Mesenchymal stem cell (in vitro differentiated cells and primary cell): ENCODE measurements around the gene GRIK2.

Experiments
- DNase-seq: peaks from one replicate; pipeline ENCODE4 v3.0.0-alpha.2; 2013
- H2AFZ ChIP-seq: one replicate; pipeline ENCODE4 v1.6.1; 2013; ENCODE audit warnings: low read depth, mild to moderate bottlenecking, control low read depth, inconsistent platforms, low read length, moderate library complexity
- H2AK5ac ChIP-seq: 2 replicates; pipeline ENCODE4 v1.6.1; 2013; ENCODE audit warnings: low read length, moderate library complexity, mild to moderate bottlenecking, inconsistent platforms; ENCODE audit not compliant: severe bottlenecking
- H2BK120ac ChIP-seq: one replicate; pipeline ENCODE4 v1.6.1; 2013; ENCODE audit warnings: low read depth, mild to moderate bottlenecking, inconsistent platforms, low read length, moderate library complexity
- H2BK12ac ChIP-seq, 2 experiments: one replicate each; pipeline ENCODE4 v1.6.1; 2013; ENCODE audit warnings: inconsistent platforms in 2 of 2, low read length in 2 of 2, mild to moderate bottlenecking in 2 of 2, moderate library complexity in 2 of 2, control low read depth in 1 of 2
- H2BK15ac ChIP-seq: one replicate; pipeline ENCODE4 v1.6.1; 2013; ENCODE audit warnings: mild to moderate bottlenecking, low read depth, inconsistent platforms; ENCODE audit not compliant: poor library complexity, severe bottlenecking
- H2BK5ac ChIP-seq: 2 replicates; pipeline ENCODE4 v1.6.1; 2013; ENCODE audit warnings: low read depth, mild to moderate bottlenecking, low read length, control low read depth, inconsistent platforms; ENCODE audit not compliant: poor library complexity, severe bottlenecking
- H3K14ac ChIP-seq, 2 experiments: one replicate each; pipeline ENCODE4 v1.6.1; 2013; ENCODE audit warnings: inconsistent platforms in 2 of 2, low read length in 2 of 2, control low read depth in 1 of 2, mild to moderate bottlenecking in 1 of 2, moderate library complexity in 1 of 2
- H3K18ac ChIP-seq, 2 experiments: one replicate each; pipeline ENCODE4 v1.6.1; 2013; ENCODE audit warnings: inconsistent platforms in 2 of 2, low read length in 2 of 2, control low read depth in 1 of 2, low read depth in 1 of 2, mild to moderate bottlenecking in 1 of 2
- H3K23ac ChIP-seq, 2 experiments: one replicate each; pipeline ENCODE4 v1.6.1; 2013; ENCODE audit warnings: inconsistent platforms in 2 of 2, low read length in 2 of 2, mild to moderate bottlenecking in 2 of 2, moderate library complexity in 2 of 2, control low read depth in 1 of 2
- H3K27ac ChIP-seq: 2 replicates; pipeline ENCODE4 v1.5.1; 2013; ENCODE audit warnings: mild to moderate bottlenecking, moderate library complexity, low read length, control low read depth, inconsistent platforms; ENCODE audit not compliant: poor library complexity, severe bottlenecking
- H3K27me3 ChIP-seq, 2 experiments: 2 replicates each; pipeline versions ENCODE4 v1.6.1 to v1.7.0; 2013; ENCODE audit warnings: low read length in 2 of 2, mild to moderate bottlenecking in 2 of 2, moderate library complexity in 2 of 2, control low read depth in 1 of 2, inconsistent platforms in 1 of 2; ENCODE audit not compliant: control insufficient read depth in 1 of 2, insufficient read depth in 1 of 2
- H3K36me3 ChIP-seq, 2 experiments: 2 replicates each; pipeline versions ENCODE4 v1.6.1 to v1.7.0; 2013; ENCODE audit warnings: low read length in 2 of 2, control low read depth in 1 of 2, inconsistent platforms in 1 of 2, low read depth in 1 of 2, mild to moderate bottlenecking in 1 of 2; ENCODE audit not compliant: insufficient read depth in 2 of 2, control insufficient read depth in 1 of 2
- H3K4ac ChIP-seq, 2 experiments: one replicate each; pipeline ENCODE4 v1.6.1; 2013; ENCODE audit warnings: inconsistent platforms in 2 of 2, low read length in 2 of 2, mild to moderate bottlenecking in 2 of 2, moderate library complexity in 2 of 2, control low read depth in 1 of 2, low read depth in 1 of 2
- H3K4me1 ChIP-seq: 2 replicates; pipeline ENCODE4 v1.6.1; 2013; ENCODE audit warnings: low read depth, low read length, control low read depth; ENCODE audit not compliant: control insufficient read depth, insufficient read depth
- H3K4me2 ChIP-seq: 2 replicates; pipeline ENCODE4 v1.6.1; 2013; ENCODE audit warnings: low read length, mild to moderate bottlenecking, inconsistent platforms; ENCODE audit not compliant: poor library complexity, severe bottlenecking
- H3K4me3 ChIP-seq, 2 experiments: 2 replicates each; pipeline versions ENCODE4 v1.5.1 to v1.7.0; 2013; ENCODE audit warnings: low read length in 2 of 2, mild to moderate bottlenecking in 2 of 2, control low read depth in 1 of 2, low read depth in 1 of 2; ENCODE audit not compliant: insufficient read depth in 1 of 2
- H3K79me1 ChIP-seq: replicated peaks from 2 replicates; pipeline ENCODE4 v1.6.1; 2013; ENCODE audit warnings: mild to moderate bottlenecking, control low read depth, low read length, inconsistent platforms; ENCODE audit not compliant: poor library complexity, severe bottlenecking
- H3K9ac ChIP-seq: 2 replicates; pipeline ENCODE4 v1.7.0; 2013; ENCODE audit warnings: mild to moderate bottlenecking, low read length, moderate library complexity
- H3K9me3 ChIP-seq: 2 replicates; pipeline ENCODE4 v1.7.0; 2013; ENCODE audit warnings: mild to moderate bottlenecking, low read length; ENCODE audit not compliant: control insufficient read depth
- H4K8ac ChIP-seq: one replicate; pipeline ENCODE4 v1.6.1; 2013; ENCODE audit warnings: inconsistent platforms, mild to moderate bottlenecking, low read length, moderate library complexity
- H4K91ac ChIP-seq: one replicate; pipeline ENCODE4 v1.6.1; 2013; ENCODE audit warnings: mild to moderate bottlenecking, low read length, inconsistent platforms
- WGBS: methylation state at CpG from one replicate; pipeline ENCODE4 v1.1.7; 2013; ENCODE audit warnings: mixed read lengths; 5-methylcytosine and 5-hydroxymethylcytosine counted together

The GRIK2 gene

GRCh38 chr6:101803136-101803535 lies 409.6 kb downstream of the GRIK2 start:
- peak; percentile 10 for DNase-seq
- H2BK120ac ChIP-seq = no peak overlapping the region
- H3K23ac ChIP-seq = no peak overlapping the region
- H3K36me3 ChIP-seq = no peaks in the 10 kb centered on the region
- H3K18ac ChIP-seq = no peak overlapping the region
- no peak overlapping the region for H2BK5ac ChIP-seq
- H3K4ac ChIP-seq = no peak overlapping the region
- H3K79me1 ChIP-seq = no peaks in the 10 kb centered on the region
- no peaks in the 10 kb centered on the region for H3K9me3 ChIP-seq
- H4K8ac ChIP-seq = no peak overlapping the region
- no peak overlapping the region for H3K9ac ChIP-seq
- H2AFZ ChIP-seq = no peak overlapping the region
- WGBS = 57% methylated on average over 1 of the region's 1 CpG
- H2BK12ac ChIP-seq = no peak overlapping the region
- H2AK5ac ChIP-seq = no peak overlapping the region
- no peak overlapping the region for H4K91ac ChIP-seq
- H3K4me3 ChIP-seq = no peak overlapping the region
- no peaks in the 10 kb centered on the region for H3K27me3 ChIP-seq
- no peak overlapping the region for H3K27ac ChIP-seq
- no peaks in the 10 kb centered on the region for H3K4me1 ChIP-seq
- no peak overlapping the region for H3K14ac ChIP-seq
- no peak overlapping the region for H3K4me2 ChIP-seq
- H2BK15ac ChIP-seq = no peak overlapping the region

GRCh38 chr6:101806241-101806640 lies 412.7 kb downstream of the GRIK2 start:
- Histone ChIP-seq H3K4ac (no peak overlapping the region), H4K91ac (no peak overlapping the region), H3K4me3 (no peak overlapping the region), H3K23ac (no peak overlapping the region), H3K4me2 (no peak overlapping the region), H4K8ac (no peak overlapping the region), H2BK12ac (no peak overlapping the region), H3K36me3 (no peaks in the 10 kb centered on the region), H3K14ac (no peak overlapping the region), H3K27ac (no peak overlapping the region), H2BK5ac (no peak overlapping the region), H2AK5ac (no peak overlapping the region), H2AFZ (no peak overlapping the region), H3K9ac (no peak overlapping the region), H3K9me3 (no peaks in the 10 kb centered on the region), H3K18ac (no peak overlapping the region), H3K4me1 (no peaks in the 10 kb centered on the region), H2BK15ac (no peak overlapping the region), H2BK120ac (no peak overlapping the region), H3K79me1 (no peaks in the 10 kb centered on the region), H3K27me3 (no peaks in the 10 kb centered on the region)
- peak; percentile 38 for DNase-seq
- WGBS = 66% methylated on average over 1 of the region's 1 CpG

- Histone ChIP-seq H2BK12ac (no peak overlapping the region), H3K9ac (no peak overlapping the region), H3K4me2 (no peak overlapping the region), H3K36me3 (no peaks in the 10 kb centered on the region), H3K9me3 (no peaks in the 10 kb centered on the region), H3K4me3 (no peak overlapping the region), H3K4ac (no peak overlapping the region), H2AK5ac (no peak overlapping the region), H4K91ac (no peak overlapping the region), H3K14ac (no peak overlapping the region), H2AFZ (no peak overlapping the region), H4K8ac (no peak overlapping the region), H3K27ac (no peak overlapping the region), H3K18ac (no peak overlapping the region), H2BK5ac (no peak overlapping the region), H2BK120ac (no peak overlapping the region), H2BK15ac (no peak overlapping the region), H3K23ac (no peak overlapping the region), H3K4me1 (no peaks in the 10 kb centered on the region), H3K79me1 (no peaks in the 10 kb centered on the region), H3K27me3 (no peaks in the 10 kb centered on the region)
- no peak for DNase-seq
Measured at GRCh38 chr6:101811108-101811507, 417.6 kb downstream of the GRIK2 start.

- DNase-seq = no peak
- Histone ChIP-seq H3K4me2 (no peak overlapping the region), H2AK5ac (no peak overlapping the region), H3K79me1 (no peaks in the 10 kb centered on the region), H3K14ac (no peak overlapping the region), H3K9ac (no peak overlapping the region), H3K27me3 (no peaks in the 10 kb centered on the region), H2BK15ac (no peak overlapping the region), H3K18ac (no peak overlapping the region), H4K91ac (no peak overlapping the region), H3K27ac (no peak overlapping the region), H2BK12ac (no peak overlapping the region), H3K23ac (no peak overlapping the region), H2BK120ac (no peak overlapping the region), H2BK5ac (no peak overlapping the region), H3K4me3 (no peak overlapping the region), H2AFZ (no peak overlapping the region), H3K4me1 (no peaks in the 10 kb centered on the region), H3K36me3 (no peaks in the 10 kb centered on the region), H4K8ac (no peak overlapping the region), H3K9me3 (no peaks in the 10 kb centered on the region), H3K4ac (no peak overlapping the region)
- 100% methylated on average over 3 of the region's 3 CpGs for WGBS
Measured at GRCh38 chr6:101816716-101817115, 423.2 kb downstream of the GRIK2 start.
